ENCODE data around the gene NKAIN2.

Gene NKAIN2

DNA sequence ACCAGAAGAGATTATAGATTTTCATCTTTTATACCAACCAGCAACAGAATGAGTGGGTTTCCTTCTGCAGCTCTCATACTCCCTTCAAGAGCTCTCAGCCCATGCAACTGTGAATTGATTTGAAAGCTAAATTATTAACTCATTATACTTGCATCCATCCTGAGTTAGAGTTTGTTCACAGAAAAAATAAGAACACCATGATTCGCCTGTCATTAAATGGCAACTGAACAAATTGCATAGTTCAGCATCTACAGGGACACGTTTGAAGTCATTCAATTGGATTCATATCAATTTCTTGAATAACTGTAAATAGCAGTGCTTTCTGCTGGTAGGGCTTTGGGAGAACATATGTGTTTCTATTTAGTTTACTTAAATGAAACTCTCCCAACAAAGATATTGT lies 65.7 kb downstream of the NKAIN2 start:
- no peaks in the 10 kb centered on the region for H4K20me1 ChIP-seq (ENCODE audit: insufficient read depth, low read length)
- no peak overlapping the region for H3K9ac ChIP-seq (ENCODE audit: low read length)
- no peak overlapping the region for H3K27ac ChIP-seq (ENCODE audit: low read length)
- no peaks in the 10 kb centered on the region for H3K9me2 ChIP-seq (replicated peaks; ENCODE audit: insufficient read depth, low read length)
- TF ChIP-seq EZH2 (optimal IDR thresholded peaks at IDR 0.05; ENCODE audit: low read depth, low read length) (no peak), EZH2phosphoT487 (IDR thresholded peaks at IDR 0.05; ENCODE audit: low read length) (no peak)
- TF ChIP-seq, protein P1, sequence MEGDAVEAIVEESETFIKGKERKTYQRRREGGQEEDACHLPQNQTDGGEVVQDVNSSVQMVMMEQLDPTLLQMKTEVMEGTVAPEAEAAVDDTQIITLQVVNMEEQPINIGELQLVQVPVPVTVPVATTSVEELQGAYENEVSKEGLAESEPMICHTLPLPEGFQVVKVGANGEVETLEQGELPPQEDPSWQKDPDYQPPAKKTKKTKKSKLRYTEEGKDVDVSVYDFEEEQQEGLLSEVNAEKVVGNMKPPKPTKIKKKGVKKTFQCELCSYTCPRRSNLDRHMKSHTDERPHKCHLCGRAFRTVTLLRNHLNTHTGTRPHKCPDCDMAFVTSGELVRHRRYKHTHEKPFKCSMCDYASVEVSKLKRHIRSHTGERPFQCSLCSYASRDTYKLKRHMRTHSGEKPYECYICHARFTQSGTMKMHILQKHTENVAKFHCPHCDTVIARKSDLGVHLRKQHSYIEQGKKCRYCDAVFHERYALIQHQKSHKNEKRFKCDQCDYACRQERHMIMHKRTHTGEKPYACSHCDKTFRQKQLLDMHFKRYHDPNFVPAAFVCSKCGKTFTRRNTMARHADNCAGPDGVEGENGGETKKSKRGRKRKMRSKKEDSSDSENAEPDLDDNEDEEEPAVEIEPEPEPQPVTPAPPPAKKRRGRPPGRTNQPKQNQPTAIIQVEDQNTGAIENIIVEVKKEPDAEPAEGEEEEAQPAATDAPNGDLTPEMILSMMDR (IDR thresholded peaks at IDR 0.05; ENCODE audit: low read length): no peak
- no peaks in the 10 kb centered on the region for H3K36me3 ChIP-seq (replicated peaks; ENCODE audit: insufficient read depth, low read length)
- H3K4me2 ChIP-seq (ENCODE audit: low read depth, low read length): no peak overlapping the region
- no peak for DNase-seq
- H3K27me3 ChIP-seq (replicated peaks; ENCODE audit: insufficient read depth, low read length): no peaks in the 10 kb centered on the region
- H3K9me3 ChIP-seq (replicated peaks; ENCODE audit: insufficient read depth, low read length): no peaks in the 10 kb centered on the region
- H3K4me1 ChIP-seq (ENCODE audit: low read length): no peaks in the 10 kb centered on the region
- no peaks in the 10 kb centered on the region for H3F3A ChIP-seq (ENCODE audit: insufficient read depth, low read length)
- H3K4me3 ChIP-seq (ENCODE audit: low read length): no peak overlapping the region
- no peaks in the 10 kb centered on the region for H3K79me2 ChIP-seq (ENCODE audit: low read length)
- H2AFZ ChIP-seq (ENCODE audit: low read length): no peak overlapping the region

DNA sequence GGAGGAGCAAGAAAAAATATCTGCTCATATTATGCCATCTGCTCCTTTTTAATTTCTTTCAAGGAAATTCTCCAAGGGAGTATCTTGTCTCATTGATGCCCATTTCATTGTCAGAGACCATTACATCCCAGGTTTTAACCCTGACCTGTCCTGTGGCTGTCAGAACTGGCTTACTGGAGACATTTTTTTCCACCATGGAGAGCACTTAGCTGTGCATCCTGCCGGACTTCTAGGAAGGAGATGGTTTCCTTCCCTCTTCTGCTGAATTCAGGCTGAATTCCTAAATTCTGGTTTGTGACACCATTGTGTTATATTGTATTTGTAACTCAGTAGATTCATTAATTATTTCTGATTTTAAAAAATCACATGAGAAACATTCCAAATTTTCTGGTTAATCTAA lies 70.3 kb downstream of the NKAIN2 start:
- H3K27ac ChIP-seq (ENCODE audit: low read length): no peak overlapping the region
- H3K36me3 ChIP-seq (replicated peaks; ENCODE audit: insufficient read depth, low read length): no peaks in the 10 kb centered on the region
- no peaks in the 10 kb centered on the region for H3K9me2 ChIP-seq (replicated peaks; ENCODE audit: insufficient read depth, low read length)
- no peak overlapping the region for H3K9ac ChIP-seq (ENCODE audit: low read length)
- no peaks in the 10 kb centered on the region for H3K27me3 ChIP-seq (replicated peaks; ENCODE audit: insufficient read depth, low read length)
- H4K20me1 ChIP-seq (ENCODE audit: insufficient read depth, low read length): no peaks in the 10 kb centered on the region
- TF ChIP-seq EZH2phosphoT487 (IDR thresholded peaks at IDR 0.05; ENCODE audit: low read length) (no peak), EZH2 (optimal IDR thresholded peaks at IDR 0.05; ENCODE audit: low read depth, low read length) (no peak)
- TF ChIP-seq, protein P1 (IDR thresholded peaks at IDR 0.05; ENCODE audit: low read length): no peak
- H3K4me1 ChIP-seq (ENCODE audit: low read length): no peaks in the 10 kb centered on the region
- H3K79me2 ChIP-seq (ENCODE audit: low read length): no peaks in the 10 kb centered on the region
- no peak overlapping the region for H3K4me2 ChIP-seq (ENCODE audit: low read depth, low read length)
- no peaks in the 10 kb centered on the region for H3F3A ChIP-seq (ENCODE audit: insufficient read depth, low read length)
- no peak overlapping the region for H2AFZ ChIP-seq (ENCODE audit: low read length)
- no peak for DNase-seq
- no peaks in the 10 kb centered on the region for H3K9me3 ChIP-seq (replicated peaks; ENCODE audit: insufficient read depth, low read length)
- no peak overlapping the region for H3K4me3 ChIP-seq (ENCODE audit: low read length)

DNA sequence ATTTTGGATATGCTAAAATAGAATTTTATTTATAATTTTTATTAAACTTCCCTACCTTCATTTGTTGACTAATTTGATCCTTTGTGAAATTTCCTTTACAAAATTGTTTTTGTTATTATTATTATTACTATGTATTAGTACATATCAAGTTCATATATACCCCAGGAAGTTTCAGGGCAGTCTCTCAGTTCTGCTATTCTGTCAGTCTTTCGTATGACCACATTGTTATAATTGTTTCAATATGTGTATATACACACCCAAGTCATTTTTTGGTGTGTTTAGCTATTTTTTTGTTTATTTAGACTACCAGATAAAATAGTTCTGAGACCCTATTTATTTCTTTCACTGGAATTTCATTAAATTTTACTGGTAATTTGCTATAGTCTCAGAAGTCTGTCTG lies 72.1 kb downstream of the NKAIN2 start:
- Histone ChIP-seq H3K36me3 (replicated peaks; ENCODE audit: insufficient read depth, low read length) (no peaks in the 10 kb centered on the region), H3K9me3 (replicated peaks; ENCODE audit: insufficient read depth, low read length) (no peaks in the 10 kb centered on the region), H3K27me3 (replicated peaks; ENCODE audit: insufficient read depth, low read length) (no peaks in the 10 kb centered on the region), H3K79me2 (ENCODE audit: low read length) (no peaks in the 10 kb centered on the region), H2AFZ (ENCODE audit: low read length) (no peak overlapping the region), H3K4me3 (ENCODE audit: low read length) (no peak overlapping the region), H3K4me2 (ENCODE audit: low read depth, low read length) (no peak overlapping the region), H3K9ac (ENCODE audit: low read length) (no peak overlapping the region), H3K27ac (ENCODE audit: low read length) (no peak overlapping the region), H4K20me1 (ENCODE audit: insufficient read depth, low read length) (no peaks in the 10 kb centered on the region), H3K9me2 (replicated peaks; ENCODE audit: insufficient read depth, low read length) (no peaks in the 10 kb centered on the region), H3K4me1 (ENCODE audit: low read length) (no peaks in the 10 kb centered on the region), H3F3A (ENCODE audit: insufficient read depth, low read length) (no peaks in the 10 kb centered on the region)
- DNase-seq: no peak
- no peak for TF ChIP-seq EZH2 (optimal IDR thresholded peaks at IDR 0.05; ENCODE audit: low read depth, low read length)
- no peak for TF ChIP-seq EZH2phosphoT487 (IDR thresholded peaks at IDR 0.05; ENCODE audit: low read length)
- TF ChIP-seq, protein P1 (IDR thresholded peaks at IDR 0.05; ENCODE audit: low read length): no peak
